NCI-H446 (cell line): Measurements from ENCODE around the gene NKTR.
"Not testable (repeated sequence)": the region's sequence is repeated elsewhere in the genome, so short reads cannot be mapped to it uniquely, and the experiment has no call there.

ENCODE experiments used
- DNase-seq, 2 experiments: peaks; one replicate each; lab custom pipeline; 2025; lab: John Stamatoyannopoulos, UW

The NKTR gene

DNA sequence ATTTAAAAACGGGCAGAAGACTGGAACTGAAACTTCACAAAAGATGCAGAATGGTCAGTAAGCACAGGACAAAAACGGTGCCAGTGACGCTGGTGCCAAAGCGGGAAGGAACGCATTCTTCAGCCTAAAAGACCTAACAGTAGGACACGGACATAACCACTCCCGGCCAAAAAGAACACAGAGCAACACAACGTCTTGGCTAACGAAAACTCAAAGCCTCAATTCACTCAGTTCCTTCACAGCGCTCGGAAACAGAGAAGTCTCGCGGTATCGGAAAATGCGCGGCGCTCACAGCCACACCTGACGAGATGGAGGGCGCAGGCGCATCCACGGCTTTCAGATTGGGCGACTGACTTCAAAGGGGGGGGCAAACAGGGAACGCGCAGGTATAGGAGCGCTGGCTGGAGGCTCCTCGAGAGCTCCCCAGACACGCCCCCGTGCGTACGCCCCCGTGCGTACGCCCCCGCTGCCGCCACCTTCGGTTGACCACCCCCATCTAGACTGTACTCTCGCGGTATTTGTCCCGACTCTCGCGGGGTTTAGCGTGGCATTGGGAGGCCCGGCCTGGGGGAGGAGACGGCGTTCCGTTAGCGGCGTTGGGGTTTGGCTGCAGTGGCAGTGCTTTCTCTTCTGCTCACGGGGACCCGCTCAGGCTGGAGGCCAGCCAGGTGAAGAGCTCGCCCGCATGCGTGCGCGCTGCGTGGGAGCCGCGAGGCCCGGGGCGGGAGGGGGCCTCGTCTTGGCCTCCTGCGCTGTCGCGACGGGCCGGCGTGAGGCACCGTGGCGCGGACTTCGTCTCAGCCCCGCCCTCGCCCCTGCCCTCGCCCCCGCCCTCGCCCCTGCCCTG lies at the start of gene NKTR:
Gene NKTR (plus strand): TSS at position 576 of the 847 bp plus-strand sequence. CDS start 321 bp downstream, outside the sequence.
- peak; percentile 97 to 98 for DNase-seq

DNA sequence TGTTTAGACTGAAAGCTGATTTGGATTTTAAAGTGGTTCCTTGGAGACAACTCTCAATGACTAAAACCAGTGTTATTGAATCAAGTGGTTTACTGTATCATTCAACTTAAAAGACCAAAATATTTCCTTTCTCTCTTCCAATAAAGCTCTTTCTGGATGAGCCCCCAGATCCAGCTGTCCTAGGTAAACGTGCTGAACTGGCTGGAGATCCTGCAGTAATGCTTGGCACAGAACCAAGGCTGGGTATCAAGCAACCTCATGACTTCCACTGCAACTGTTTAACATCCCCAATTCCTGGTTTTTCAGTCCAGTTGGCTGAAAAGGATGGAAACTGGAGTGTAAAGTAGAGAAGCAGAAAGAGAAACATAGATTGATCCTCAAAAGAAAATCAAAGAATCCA lies 47.7 kb upstream of the NKTR start:
- no peak for DNase-seq

DNA sequence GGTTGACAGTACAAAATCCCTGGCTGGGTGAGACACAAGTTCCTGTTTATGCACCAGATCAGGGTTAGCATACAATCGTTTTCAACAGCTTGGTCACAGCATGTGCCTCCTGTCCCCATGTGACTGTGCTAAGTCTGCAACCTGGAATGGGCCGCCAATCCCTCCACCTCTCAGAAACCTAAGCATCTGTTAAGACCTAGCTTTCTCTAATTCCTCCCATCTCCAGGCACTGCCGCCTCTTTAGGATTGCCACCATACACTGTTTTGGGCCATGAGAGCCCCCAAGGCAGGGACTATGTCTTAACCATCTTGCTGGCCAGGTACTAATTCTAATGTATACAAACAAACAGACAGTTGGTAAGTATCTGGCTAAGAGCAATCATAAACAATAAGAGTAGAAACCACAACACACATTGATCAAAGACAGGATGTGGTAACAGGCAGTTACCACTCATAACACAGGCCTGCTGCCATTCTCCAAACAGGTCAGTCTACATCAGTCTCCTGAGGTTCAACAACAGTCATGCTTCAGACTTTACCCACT lies 44.3 kb upstream of the NKTR start:
- no peak for DNase-seq

DNA sequence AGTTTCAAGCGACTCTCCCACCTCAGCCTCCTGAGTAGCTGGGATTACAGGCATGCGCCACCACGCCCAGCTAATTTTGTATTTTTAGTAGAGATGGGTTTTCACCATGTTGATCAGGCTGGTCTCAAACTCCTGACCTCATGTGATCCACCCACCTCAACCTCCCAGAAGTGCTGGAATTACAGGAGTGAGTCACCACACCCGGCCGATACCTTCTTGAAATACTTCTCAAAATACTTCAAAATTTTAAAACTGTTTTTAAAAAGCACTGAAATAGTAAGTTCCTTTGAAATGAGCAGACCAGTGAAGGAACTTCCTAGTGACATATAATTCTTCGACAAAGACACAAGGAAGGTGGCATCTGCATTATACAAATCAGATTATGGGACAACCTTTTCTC lies 43.7 kb upstream of the NKTR start:
- not testable (repeated sequence) for DNase-seq

DNA sequence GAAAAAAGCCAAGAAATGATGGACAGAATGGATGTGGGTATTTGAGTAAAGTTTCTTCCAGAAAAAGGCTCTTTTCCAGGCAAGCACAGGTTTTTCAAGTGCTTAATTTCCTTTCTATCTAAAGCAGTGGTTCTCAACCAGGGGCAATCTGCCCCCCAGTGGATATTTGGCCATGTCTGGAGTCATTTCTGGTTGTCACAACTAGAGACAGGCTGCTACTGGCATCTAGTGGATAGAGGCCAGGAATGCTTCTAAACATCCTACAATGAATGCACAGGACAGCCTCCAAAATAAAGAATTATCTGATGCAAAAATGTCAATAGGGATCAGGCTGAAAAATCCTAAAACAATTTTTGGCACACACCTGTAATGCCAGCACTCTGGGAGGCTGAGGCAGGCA lies 42.6 kb upstream of the NKTR start:
- DNase-seq = no peak

DNA sequence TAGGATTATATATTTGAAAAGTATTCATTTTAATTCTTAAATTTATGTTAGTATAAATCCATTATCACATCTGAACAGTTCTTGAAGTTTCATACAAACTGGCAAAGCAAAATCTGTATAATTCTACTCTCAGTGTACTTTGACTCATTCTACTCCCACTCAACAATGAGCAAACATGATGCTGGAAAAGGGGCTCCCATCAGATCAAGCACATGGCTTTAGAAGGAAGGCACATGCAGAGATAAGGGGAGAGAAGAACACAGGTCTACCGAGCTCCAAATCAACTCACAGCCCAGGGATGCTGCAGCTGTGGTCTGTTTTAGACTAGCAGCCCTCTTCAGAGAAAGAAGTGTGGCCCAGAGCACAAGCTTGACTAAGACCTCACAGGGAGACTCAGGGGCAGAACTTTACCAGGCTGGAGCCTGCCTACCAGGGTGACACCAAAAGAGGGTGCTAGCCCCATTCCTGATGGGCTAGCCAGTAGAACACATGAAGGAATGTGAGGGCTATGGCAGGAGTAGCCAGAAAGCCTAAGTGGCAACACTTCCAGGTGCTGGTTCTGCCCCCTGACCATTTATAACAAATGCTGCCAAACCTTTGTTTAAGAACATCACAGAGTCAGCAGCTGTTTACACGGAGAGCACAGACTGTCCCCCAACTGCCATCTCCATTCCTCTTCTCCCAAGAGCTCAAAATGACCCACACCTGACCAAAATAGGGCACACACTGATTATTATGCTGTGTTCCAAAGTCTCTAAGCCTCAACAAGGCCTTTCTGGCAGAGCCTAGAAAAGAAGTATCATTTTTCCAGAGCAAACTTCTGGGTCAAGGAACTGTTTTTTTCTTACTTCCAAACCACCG lies 38.2 kb upstream of the NKTR start:
- no peak for DNase-seq

DNA sequence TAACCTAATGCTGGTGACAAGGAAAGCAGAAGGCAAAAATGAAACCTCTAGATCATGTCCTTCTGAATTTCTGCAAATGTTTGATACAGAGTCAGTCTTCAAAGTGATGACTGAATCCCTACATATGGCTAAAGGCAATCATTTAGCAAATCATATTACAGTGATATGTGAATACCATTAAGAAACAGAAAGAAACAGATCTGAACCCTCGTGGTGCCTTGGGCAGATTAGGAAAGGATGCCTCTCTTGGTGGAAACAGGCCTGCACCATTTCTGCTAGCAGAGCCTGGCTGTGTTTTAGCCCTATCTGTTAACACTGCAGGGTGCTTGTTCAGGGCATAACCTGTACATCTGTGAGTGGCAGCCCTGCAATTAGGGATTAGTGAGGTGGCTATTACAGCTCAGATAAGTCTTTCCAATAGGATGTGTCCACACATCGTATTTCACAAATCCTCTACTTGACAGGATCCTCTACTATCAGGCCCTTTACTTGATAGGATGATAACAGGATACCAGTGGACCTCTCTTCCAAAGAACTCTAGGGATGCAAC lies 30.8 kb upstream of the NKTR start:
- DNase-seq = no peak

DNA sequence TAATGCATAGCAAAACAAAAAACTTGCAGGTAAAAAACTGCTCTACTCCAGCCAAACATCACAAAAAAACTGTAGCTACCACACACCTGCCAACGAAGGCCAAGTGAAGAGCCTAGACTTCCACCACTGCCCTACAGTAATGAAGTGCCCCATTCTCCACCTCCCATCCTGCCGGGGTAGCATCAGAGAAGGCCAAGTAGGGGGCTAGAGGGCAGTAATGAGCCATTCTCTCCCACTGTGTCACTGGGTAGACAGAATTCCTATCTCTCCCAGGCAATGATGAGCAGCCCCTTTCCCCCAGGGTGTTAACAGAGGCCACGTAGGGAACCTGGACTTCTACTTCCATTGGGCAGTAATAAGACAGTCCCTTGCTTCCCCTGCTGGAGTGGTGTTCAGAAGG lies 28.2 kb upstream of the NKTR start:
- DNase-seq = no peak

DNA sequence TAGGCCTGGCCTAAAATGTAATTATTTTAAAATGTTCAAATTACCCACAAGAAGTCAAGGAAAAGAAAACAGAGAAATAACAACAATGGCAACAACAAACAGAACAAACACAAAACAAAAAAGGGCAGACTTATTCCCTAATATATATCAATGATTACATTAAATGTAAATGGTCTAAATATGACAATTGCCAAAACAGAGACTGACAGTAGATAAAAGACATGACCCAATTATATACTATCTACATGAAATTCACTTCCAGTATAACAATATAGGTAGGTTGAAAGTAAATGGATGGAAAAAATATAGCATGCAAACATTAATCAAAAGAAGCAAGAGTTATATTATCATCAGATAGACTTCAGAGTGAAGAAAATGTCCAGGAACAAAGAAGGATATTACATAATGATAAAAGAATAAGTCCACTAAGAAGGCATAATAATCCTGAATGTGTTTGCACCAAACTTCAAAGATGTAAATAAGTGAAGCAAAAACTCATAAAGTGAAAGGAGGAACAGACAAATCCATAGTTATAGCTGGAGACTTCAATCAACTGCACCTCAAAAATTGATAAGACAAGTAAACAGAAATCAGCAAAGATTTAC lies 25.2 kb upstream of the NKTR start:
- DNase-seq = no peak

DNA sequence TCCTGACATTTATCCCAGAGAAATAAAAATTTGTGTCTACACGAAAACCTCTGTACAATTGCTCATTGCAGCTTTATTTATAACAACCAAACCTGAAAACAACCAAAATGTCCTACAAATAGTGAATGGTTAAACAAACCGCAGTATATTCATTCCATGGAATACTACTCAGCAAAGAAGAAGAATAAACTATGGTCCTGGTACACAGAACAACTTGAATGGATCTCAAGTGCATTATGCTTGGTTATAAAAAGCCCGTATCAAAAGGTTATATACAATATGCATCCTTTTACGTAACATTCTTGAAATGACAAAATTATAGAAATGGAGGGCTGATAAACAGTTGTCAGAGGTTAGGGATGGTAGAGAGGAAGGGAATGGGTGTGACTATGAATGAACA lies 22.4 kb upstream of the NKTR start:
- DNase-seq = no peak

DNA sequence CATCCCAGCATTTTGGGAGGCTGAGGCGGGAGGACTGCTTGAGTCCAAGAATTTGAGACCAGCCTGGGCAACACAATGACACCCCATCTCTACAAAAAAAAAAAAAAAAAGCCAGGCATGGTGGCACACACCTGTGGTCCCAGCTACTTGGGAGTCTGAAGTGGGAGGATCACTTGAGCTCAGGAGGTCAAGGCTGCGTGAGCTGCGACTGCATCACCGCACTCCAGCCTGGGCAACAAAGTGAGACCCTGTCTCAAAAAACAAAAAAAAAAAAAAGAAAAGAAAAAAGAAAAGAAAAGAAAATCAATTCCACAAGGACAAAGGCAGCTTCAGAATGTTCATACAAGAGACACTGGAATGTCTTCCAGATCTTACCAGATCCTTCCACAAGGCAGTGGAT lies 21.1 kb upstream of the NKTR start:
- DNase-seq = not testable (repeated sequence)

DNA sequence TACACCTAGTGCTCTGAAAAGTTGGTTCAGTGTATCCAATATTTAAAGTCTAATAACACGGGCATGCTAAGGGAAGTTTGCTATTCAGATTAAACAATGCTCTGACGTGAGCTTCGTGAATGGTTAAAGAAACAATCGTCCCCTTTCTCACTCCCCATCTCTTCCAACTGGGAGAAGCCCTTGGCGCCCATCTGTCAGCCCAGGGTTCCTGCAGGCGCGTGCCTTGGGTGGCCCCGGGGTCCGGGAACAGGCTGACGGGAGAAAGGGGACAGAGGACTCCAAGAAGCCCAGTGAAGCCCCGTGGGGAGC lies 19.1 kb upstream of the NKTR start:
- DNase-seq = peak in 1 of 2 experiments; percentile 25

DNA sequence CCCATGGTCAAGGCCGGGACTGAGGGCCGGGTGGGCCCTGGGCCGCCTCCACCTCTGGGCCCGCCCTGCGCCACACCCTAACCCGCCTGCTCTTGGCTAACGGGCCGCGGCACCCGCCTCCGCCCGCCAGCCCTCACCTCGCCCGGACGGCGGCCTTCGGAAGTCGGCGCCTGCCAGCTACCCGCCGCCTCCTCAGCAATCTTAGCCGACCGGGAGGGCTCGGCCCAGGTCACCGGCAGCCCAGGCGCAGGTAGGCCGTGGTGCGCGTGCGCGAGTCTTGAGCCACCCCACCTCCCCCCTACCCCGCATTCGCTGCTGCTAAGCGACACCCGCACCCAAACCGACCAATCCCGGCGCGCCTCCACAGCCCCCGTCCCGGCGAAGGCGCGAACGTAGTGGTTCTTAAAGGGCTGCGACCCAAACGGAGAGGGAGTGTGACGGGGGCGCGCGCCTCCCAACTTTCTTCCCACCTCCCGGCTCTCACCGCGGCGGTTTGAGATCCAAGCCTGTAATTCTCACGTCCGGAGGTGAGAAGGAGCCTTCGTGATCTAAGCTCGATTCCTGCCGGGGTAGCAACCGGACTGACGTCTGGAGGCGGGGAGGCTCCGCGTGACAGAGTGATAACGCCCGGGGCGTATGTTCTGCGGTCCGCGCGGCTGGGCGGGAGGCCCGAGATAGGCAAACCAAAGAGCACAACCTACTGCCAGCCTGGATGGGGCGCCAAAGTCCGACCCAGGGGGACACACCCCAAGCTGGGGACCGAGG lies 18.6 kb upstream of the NKTR start, which contains the start of gene SEC22C:
Gene SEC22C (minus strand): TSS at position 259 of the 765 bp plus-strand sequence. CDS start 12,921 bp downstream, outside the sequence.
- peak; percentile 84 to 86 for DNase-seq

DNA sequence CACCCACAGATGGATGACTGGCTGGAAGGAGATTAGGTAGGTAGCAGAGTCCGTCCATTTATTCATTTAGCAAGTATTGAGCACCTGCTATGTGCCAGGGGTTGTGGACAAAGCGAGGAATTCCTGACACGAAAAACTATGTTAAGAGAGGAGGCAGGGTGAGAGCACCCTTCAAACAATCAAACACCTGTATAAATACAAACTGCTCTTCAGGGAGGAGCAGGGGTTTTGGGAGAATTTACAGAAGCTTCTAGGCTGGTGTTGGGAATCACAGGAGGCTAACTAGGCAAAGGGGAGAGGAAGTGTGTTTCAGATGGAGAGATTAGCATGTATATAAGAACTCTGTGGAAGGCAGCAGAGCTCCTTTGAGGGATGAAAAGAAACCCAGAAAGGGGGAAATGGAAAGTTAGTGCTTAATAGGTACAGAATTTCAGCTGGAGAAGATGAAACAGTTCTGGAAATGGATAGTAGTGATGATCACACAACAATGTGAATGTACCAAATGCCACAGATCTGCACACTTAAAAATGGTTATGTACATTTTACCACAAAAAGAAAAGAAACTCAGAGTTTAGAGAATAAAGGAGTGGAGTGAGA lies 17.9 kb upstream of the NKTR start:
- no peak for DNase-seq

DNA sequence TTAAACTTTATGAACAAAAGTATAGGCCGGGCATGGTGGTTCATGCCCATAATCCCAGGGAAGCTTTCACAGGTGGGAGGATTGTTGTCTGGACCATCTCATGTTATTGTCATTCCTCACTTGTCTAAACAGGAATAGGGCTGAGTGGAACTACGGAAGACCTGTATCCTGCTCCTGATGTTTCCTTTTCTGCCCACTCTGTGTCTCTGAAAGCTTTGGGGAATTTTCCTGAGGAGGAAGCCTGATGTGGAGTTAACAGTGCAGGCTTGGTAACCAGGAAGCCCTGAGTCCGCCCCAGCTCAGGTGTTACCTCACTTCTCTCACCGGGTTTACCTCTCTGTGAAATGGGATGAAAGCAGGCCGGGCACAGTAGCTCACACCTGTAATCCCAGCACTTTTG lies 11.9 kb upstream of the NKTR start:
- DNase-seq = no peak

DNA sequence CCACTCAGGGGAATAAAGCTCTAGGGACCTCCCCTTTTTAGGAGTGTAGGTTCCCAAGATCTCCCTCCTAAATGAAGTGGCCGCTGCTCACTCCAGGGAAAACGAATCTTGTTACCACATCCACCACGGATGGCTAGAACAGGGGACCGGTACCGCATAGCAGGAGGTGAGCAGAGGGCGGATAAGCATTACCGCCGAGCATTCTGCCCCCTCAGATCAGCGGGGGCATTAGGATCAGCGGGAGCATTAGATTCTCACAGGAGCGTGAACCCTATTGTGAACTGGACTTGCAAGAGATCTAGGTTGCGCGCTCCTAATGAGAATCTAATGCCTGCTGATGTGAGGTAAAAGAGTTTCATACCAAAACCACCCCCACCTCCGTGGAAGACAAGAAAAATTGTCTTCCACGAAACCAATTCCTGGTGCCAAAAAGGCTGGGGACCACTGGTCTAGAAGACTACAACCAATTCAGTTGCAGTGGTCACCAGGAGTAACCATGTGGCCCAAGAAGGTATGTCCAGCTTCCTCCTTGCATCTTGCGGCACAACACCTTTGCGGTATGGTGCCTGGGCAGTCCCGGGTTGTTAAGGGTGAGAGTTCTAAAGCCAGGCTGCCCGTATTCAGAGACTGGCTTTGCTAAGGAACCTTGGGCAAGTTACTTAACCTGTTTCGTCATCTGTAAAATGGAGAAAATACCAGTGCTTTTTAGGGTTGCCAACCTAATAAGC lies 10.9 kb upstream of the NKTR start:
- no peak for DNase-seq

DNA sequence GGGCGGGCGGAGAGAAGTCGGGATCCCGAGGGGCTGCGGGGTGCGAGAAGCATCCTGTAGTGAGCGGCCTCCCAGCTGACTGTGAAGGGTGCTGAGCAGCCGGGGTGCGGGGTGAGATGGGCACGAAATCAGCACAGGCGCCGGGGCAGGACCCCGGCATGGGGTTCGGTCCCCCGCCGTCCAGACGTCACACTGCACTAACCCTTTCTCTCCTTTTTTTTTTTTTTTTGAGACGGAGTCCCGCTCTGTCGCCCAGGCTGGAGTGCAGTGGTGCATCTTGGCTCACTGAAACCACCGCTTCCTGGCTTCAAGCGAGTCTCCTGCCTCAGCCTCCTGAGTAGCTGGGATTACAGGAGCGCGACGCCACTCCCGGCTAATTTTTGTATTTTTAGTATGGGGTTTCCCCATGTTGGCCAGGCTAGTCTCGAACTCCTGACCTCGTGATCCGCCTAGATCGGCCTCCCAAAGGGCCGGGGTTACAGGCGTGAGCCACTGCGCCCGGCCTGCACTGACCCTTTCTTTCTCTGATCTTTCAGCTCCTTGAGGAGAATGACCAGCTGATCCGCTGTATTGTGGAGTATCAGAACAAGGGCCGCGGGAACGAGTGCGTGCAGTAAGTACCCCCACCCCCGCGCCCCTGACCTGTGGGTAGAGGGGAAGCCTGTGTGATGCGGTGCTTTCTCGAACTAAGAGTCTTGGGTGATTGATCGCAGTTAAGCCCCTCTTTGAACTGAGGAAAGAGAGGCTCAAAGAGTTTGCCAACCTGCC lies 9.3 kb upstream of the NKTR start:
- DNase-seq = no peak

DNA sequence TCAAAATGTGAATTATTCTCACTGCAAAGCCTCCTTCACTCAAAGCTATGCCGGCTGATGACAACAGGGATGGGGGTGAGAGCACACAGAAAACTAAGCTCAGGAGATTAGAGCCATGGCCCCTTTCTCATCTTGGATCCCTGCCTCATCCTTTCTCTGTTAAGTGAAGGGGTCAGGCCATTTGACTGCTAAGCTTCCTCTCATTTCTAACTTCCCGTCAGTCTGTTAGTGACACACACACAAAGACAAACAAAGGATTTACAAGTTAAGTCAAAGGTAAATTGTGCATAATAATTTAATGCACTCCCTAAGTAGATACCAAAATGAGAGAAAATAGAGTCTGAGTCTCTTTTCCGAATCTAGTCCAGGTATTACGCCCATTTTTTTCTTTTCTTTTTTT lies 8.7 kb upstream of the NKTR start:
- no peak for DNase-seq

DNA sequence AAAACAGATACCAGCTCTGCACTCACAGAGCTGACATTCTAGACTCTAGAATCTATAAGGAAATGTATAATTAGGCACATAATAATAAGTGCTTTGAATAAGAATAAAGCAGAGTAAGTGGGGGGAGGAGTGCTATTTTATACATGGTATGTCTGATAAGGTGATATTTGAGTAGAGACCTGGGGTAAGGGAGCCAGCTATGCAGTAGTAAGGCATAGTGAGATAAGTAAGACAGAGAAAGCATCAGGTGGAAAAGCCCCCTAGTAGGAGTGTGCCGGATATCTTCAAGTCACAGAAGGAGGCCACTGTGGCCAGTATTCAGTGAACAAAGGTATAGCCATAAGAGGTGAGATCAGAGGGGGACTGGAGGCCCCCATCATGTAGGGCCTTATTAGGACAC lies 6.9 kb upstream of the NKTR start:
- no peak for DNase-seq

DNA sequence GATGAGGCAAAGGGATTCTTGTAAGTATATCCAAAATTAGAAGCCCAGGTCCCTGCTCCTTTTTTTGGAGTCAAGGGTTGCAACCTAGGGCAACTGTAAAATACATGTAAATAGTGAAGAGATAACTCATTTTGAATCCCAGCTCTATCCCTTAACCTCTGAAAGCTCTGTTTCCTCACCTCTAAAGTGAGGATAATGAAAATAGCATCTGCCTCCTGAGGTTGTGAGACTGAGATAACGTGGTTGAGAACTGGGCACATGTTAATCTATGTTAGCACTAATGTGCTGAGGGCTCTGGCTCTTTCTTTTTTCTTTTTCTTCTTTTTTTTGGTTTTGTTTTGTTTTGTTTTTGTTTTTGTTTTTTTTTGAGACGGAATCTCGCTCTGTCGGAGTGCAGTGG lies 4.8 kb upstream of the NKTR start:
- no peak for DNase-seq
